ENCODE data around the gene ZNF281.

The ZNF281 gene

GRCh38 chr1:200384818-200385390 lies 24.9 kb downstream of the ZNF281 start:
- Histone ChIP-seq H2AFZ (ENCODE audit: insufficient read depth, low read length, poor library complexity) (no peak overlapping the region), H2BK120ac (ENCODE audit: insufficient read depth, low read length, poor library complexity) (no peak overlapping the region), H3K27me3 (ENCODE audit: insufficient read depth, low read length) (no peaks in the 10 kb centered on the region), H3K9ac (ENCODE audit: low read length) (no peak overlapping the region), H4K91ac (ENCODE audit: low read depth, low read length) (no peak overlapping the region), H3K79me2 (ENCODE audit: control insufficient read depth, insufficient read depth, low read length, poor library complexity) (no peaks in the 10 kb centered on the region), H3K27ac (ENCODE audit: low read depth, low read length) (no peak overlapping the region), H3K4me3 (ENCODE audit: low read depth, low read length) (no peak overlapping the region), H3K23ac (ENCODE audit: low read length) (no peak overlapping the region), H4K12ac (ENCODE audit: low read depth, low read length) (no peak overlapping the region), H3K4ac (ENCODE audit: low read depth, low read length) (no peak overlapping the region), H3K4me2 (ENCODE audit: low read length) (no peak overlapping the region), H2BK5ac (ENCODE audit: low read depth, low read length, poor library complexity) (no peak overlapping the region), H3K18ac (ENCODE audit: low read length) (no peak overlapping the region), H3K14ac (ENCODE audit: low read length) (no peak overlapping the region), H3K79me1 (ENCODE audit: low read length) (no peaks in the 10 kb centered on the region), H4K8ac (ENCODE audit: low read depth, low read length) (no peak overlapping the region), H3K4me1 (ENCODE audit: control insufficient read depth in 1 of 2, insufficient read depth in 2 of 2, low read length in 2 of 2) (no peaks in the 10 kb centered on the region), H2AK5ac (ENCODE audit: low read length) (no peak overlapping the region), H2BK12ac (ENCODE audit: low read length) (no peak overlapping the region), H3K36me3 (ENCODE audit: control insufficient read depth in 1 of 2, insufficient read depth in 2 of 2, low read length in 2 of 2) (no peaks in the 10 kb centered on the region), H3K9me3 (ENCODE audit: insufficient read depth, low read depth, low read length) (no peaks in the 10 kb centered on the region)
- WGBS (ENCODE audit: extremely low coverage, insufficient coverage, insufficient read length): no CpG with 5 or more reads among the region's 11 CpGs
- no peak for DNase-seq

- no peak overlapping the region for H2AFZ ChIP-seq (ENCODE audit: insufficient read depth, low read length, poor library complexity)
- no CpG with 5 or more reads among the region's 8 CpGs for WGBS (ENCODE audit: extremely low coverage, insufficient coverage, insufficient read length)
These were observed 28.4 kb downstream of the ZNF281 start for GRCh38 chr1:200381256-200381984.

GRCh38 chr1:200380589-200381021 lies 29.2 kb downstream of the ZNF281 start:
- DNase-seq: no peak
- Histone ChIP-seq H2AK5ac (ENCODE audit: low read length) (no peak overlapping the region), H3K4ac (ENCODE audit: low read depth, low read length) (no peak overlapping the region), H2BK5ac (ENCODE audit: low read depth, low read length, poor library complexity) (no peak overlapping the region), H2AFZ (ENCODE audit: insufficient read depth, low read length, poor library complexity) (no peak overlapping the region), H4K12ac (ENCODE audit: low read depth, low read length) (no peak overlapping the region), H4K8ac (ENCODE audit: low read depth, low read length) (no peak overlapping the region), H3K36me3 (ENCODE audit: control insufficient read depth in 1 of 2, insufficient read depth in 2 of 2, low read length in 2 of 2) (no peaks in the 10 kb centered on the region), H3K27me3 (ENCODE audit: insufficient read depth, low read length) (no peaks in the 10 kb centered on the region), H3K27ac (ENCODE audit: low read depth, low read length) (no peak overlapping the region), H3K14ac (ENCODE audit: low read length) (no peak overlapping the region), H3K79me2 (ENCODE audit: control insufficient read depth, insufficient read depth, low read length, poor library complexity) (no peaks in the 10 kb centered on the region), H3K4me3 (ENCODE audit: low read depth, low read length) (no peak overlapping the region), H2BK120ac (ENCODE audit: insufficient read depth, low read length, poor library complexity) (no peak overlapping the region), H3K4me1 (ENCODE audit: control insufficient read depth in 1 of 2, insufficient read depth in 2 of 2, low read length in 2 of 2) (no peaks in the 10 kb centered on the region), H3K79me1 (ENCODE audit: low read length) (no peaks in the 10 kb centered on the region), H3K4me2 (ENCODE audit: low read length) (no peak overlapping the region), H3K9ac (ENCODE audit: low read length) (no peak overlapping the region), H3K18ac (ENCODE audit: low read length) (no peak overlapping the region), H3K9me3 (ENCODE audit: insufficient read depth, low read depth, low read length) (no peaks in the 10 kb centered on the region), H2BK12ac (ENCODE audit: low read length) (no peak overlapping the region), H3K23ac (ENCODE audit: low read length) (no peak overlapping the region), H4K91ac (ENCODE audit: low read depth, low read length) (no peak overlapping the region)
- WGBS (ENCODE audit: extremely low coverage, insufficient coverage, insufficient read length): no CpG with 5 or more reads among the region's 1 CpG

More at GRCh38 chr1:200381256-200381984, 28.4 kb downstream of the ZNF281 start:
- H3K9ac ChIP-seq (ENCODE audit: low read length): no peak overlapping the region
- no peak overlapping the region for H3K27ac ChIP-seq (ENCODE audit: low read depth, low read length)
- no peak overlapping the region for H4K12ac ChIP-seq (ENCODE audit: low read depth, low read length)
- no peak for DNase-seq
- H2BK12ac ChIP-seq (ENCODE audit: low read length): no peak overlapping the region
- no peak overlapping the region for H3K4me2 ChIP-seq (ENCODE audit: low read length)
- H3K14ac ChIP-seq (ENCODE audit: low read length): no peak overlapping the region
- H3K9me3 ChIP-seq (ENCODE audit: insufficient read depth, low read depth, low read length): no peaks in the 10 kb centered on the region
- no peaks in the 10 kb centered on the region for H3K36me3 ChIP-seq (ENCODE audit: control insufficient read depth in 1 of 2, insufficient read depth in 2 of 2, low read length in 2 of 2)
- no peaks in the 10 kb centered on the region for H3K79me1 ChIP-seq (ENCODE audit: low read length)
- H3K4me3 ChIP-seq (ENCODE audit: low read depth, low read length): no peak overlapping the region
- no peak overlapping the region for H2AK5ac ChIP-seq (ENCODE audit: low read length)
- no peak overlapping the region for H3K4ac ChIP-seq (ENCODE audit: low read depth, low read length)
- no peak overlapping the region for H3K18ac ChIP-seq (ENCODE audit: low read length)
- no peak overlapping the region for H4K91ac ChIP-seq (ENCODE audit: low read depth, low read length)
- no peaks in the 10 kb centered on the region for H3K27me3 ChIP-seq (ENCODE audit: insufficient read depth, low read length)
- no peaks in the 10 kb centered on the region for H3K4me1 ChIP-seq (ENCODE audit: control insufficient read depth in 1 of 2, insufficient read depth in 2 of 2, low read length in 2 of 2)
- H4K8ac ChIP-seq (ENCODE audit: low read depth, low read length): no peak overlapping the region
- H3K79me2 ChIP-seq (ENCODE audit: control insufficient read depth, insufficient read depth, low read length, poor library complexity): no peaks in the 10 kb centered on the region
- no peak overlapping the region for H2BK5ac ChIP-seq (ENCODE audit: low read depth, low read length, poor library complexity)
- no peak overlapping the region for H3K23ac ChIP-seq (ENCODE audit: low read length)
- no peak overlapping the region for H2BK120ac ChIP-seq (ENCODE audit: insufficient read depth, low read length, poor library complexity)

GRCh38 chr1:200379940-200380588 lies 29.8 kb downstream of the ZNF281 start:
- H4K12ac ChIP-seq (ENCODE audit: low read depth, low read length): no peak overlapping the region
- no peak overlapping the region for H2BK120ac ChIP-seq (ENCODE audit: insufficient read depth, low read length, poor library complexity)
- no peak overlapping the region for H3K18ac ChIP-seq (ENCODE audit: low read length)
- H3K4me1 ChIP-seq (ENCODE audit: control insufficient read depth in 1 of 2, insufficient read depth in 2 of 2, low read length in 2 of 2): no peaks in the 10 kb centered on the region
- no peak overlapping the region for H3K9ac ChIP-seq (ENCODE audit: low read length)
- no peak overlapping the region for H3K4me3 ChIP-seq (ENCODE audit: low read depth, low read length)
- no peaks in the 10 kb centered on the region for H3K9me3 ChIP-seq (ENCODE audit: insufficient read depth, low read depth, low read length)
- H2BK5ac ChIP-seq (ENCODE audit: low read depth, low read length, poor library complexity): no peak overlapping the region
- H3K36me3 ChIP-seq (ENCODE audit: control insufficient read depth in 1 of 2, insufficient read depth in 2 of 2, low read length in 2 of 2): no peaks in the 10 kb centered on the region
- no peak overlapping the region for H3K4me2 ChIP-seq (ENCODE audit: low read length)
- WGBS (ENCODE audit: extremely low coverage, insufficient coverage, insufficient read length): no CpG with 5 or more reads among the region's 3 CpGs
- no peak overlapping the region for H4K8ac ChIP-seq (ENCODE audit: low read depth, low read length)
- H3K79me2 ChIP-seq (ENCODE audit: control insufficient read depth, insufficient read depth, low read length, poor library complexity): no peaks in the 10 kb centered on the region
- no peak for DNase-seq
- H3K79me1 ChIP-seq (ENCODE audit: low read length): no peaks in the 10 kb centered on the region
- H2BK12ac ChIP-seq (ENCODE audit: low read length): no peak overlapping the region
- no peak overlapping the region for H3K23ac ChIP-seq (ENCODE audit: low read length)
- no peaks in the 10 kb centered on the region for H3K27me3 ChIP-seq (ENCODE audit: insufficient read depth, low read length)
- no peak overlapping the region for H3K4ac ChIP-seq (ENCODE audit: low read depth, low read length)
- no peak overlapping the region for H3K27ac ChIP-seq (ENCODE audit: low read depth, low read length)
- H2AK5ac ChIP-seq (ENCODE audit: low read length): no peak overlapping the region
- H2AFZ ChIP-seq (ENCODE audit: insufficient read depth, low read length, poor library complexity): no peak overlapping the region
- no peak overlapping the region for H4K91ac ChIP-seq (ENCODE audit: low read depth, low read length)
- no peak overlapping the region for H3K14ac ChIP-seq (ENCODE audit: low read length)

All from trophoblast cell (in vitro differentiated cells and primary cell).